HG02981 (cell line): Measurements from ENCODE around the gene ENTPD1.
A peak's percentile ranks its signal among the peaks of the same experiment; 100 is the strongest.
"Not testable (repeated sequence)": the region's sequence is repeated elsewhere in the genome, so short reads cannot be mapped to it uniquely, and the experiment has no call there.

Source experiments
- ATAC-seq: cut with Tn5 transposase; IDR thresholded peaks from one replicate; pipeline ENCODE4 v1.9.1; 2021; ENCODE audit warnings: mild to moderate bottlenecking, moderate library complexity; ENCODE audit not compliant: unreplicated experiment

Gene ENTPD1

GRCh38 chr10:95792874-95793285 is 36.9 kb downstream of the ENTPD1 start:
- no peak for ATAC-seq

DNA sequence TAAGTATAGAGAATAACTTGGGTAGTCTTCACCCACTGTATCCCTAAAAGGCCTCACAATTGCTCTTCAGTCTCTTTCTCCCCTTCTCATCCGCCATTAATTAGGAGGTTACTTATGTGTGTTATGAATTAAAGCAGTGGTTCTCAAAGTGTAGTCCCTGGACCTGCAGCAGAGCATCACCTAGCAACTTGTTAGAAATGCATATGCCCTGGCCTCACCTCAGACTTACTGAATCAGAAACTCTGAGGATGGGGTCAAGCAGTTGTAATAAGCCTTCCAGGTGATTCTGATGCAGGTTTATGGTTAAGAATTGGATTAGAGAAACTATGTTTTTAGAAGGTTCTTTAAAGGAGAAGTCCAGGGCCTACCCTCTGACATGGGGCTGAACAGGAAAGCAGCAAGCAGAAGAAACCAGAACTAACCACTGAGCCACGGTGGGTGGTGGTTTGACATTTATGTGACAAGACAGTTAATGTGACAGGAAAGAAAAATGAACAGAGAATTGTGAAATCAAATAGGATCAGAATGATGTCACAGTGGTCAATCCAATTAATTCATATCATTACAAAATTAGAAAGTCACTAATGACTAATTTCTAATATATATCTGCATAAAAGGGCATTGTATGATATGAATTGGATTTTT is 37.6 kb downstream of the ENTPD1 start:
- ATAC-seq, result peak; percentile 46

GRCh38 chr10:95794195-95794594 is 38.2 kb downstream of the ENTPD1 start:
- ATAC-seq, result no peak

GRCh38 chr10:95795602-95796001 is 39.6 kb downstream of the ENTPD1 start:
- ATAC-seq, result no peak

DNA sequence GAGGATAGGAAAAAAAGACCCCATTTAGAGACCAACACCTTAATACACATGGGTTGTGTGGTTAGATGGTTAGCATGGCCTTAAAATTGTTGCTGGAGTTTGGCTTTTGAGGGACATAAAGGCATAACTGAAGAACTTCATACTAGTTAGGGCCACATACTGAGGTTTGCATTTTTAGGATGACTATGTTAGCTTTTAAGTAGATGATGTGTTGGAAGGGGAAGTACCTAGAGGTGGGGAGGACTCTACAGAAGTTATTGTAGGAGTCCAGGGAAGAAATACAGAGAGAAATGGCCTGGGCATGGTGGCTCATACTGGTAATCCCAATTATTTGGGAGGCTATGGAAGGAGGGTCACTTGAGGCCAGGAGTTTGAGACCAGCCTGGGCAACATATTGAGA is 40.5 kb downstream of the ENTPD1 start:
- ATAC-seq, result no peak

DNA sequence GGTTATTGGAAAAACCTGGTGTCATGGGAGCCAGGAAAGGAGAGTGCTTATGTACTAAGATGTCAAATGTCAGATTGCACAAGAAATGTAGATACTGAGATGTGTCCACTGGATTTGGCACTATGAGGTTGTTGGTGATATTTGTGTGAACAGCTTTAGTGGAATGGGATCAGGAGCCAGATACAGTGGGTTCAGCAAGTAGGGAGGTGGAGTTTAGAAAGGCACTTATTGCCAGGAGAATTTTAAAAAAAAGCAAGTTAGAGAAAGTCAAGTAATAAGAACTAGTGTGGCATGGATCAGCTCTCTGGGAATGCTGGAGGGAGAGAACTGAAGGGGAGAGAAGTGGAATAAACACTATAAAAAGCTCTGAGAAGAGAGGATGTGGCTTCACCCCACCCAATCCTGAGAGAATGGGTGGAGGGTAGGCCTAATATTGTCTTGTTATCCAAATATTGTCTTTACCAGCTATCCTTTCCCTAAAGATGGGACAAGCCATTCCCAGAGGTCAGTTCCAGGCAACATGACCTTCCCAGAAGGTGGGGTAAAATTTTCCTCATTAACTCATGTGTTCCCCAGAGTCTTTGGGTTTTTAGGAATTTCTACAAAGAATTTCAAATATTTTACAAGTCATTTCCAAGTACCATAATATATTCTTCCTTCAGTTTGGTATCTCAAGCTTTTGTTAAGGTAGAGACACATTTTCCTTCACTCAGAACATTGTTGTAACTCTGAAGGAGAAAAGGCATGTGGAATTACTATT is 42.3 kb downstream of the ENTPD1 start:
- no peak for ATAC-seq

DNA sequence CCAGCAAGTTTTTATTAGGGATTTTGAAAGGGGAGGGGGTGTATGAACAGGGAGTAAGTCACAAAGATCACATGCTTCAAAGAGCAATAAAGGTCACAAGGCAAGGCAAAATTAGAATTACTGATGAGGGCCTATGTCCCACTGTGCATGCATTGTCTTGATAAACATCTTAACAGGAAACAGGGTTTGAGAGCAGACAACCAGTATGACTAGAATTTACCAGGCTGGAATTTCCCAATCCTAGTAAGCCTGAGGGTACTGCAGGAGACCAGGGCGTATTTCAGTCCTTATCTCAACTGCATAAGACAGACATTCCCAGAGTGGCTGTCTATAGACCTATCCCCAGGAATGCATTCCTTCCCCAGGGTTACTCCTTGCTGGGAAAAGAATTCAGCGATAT is 44.3 kb downstream of the ENTPD1 start:
- not testable (repeated sequence) for ATAC-seq

DNA sequence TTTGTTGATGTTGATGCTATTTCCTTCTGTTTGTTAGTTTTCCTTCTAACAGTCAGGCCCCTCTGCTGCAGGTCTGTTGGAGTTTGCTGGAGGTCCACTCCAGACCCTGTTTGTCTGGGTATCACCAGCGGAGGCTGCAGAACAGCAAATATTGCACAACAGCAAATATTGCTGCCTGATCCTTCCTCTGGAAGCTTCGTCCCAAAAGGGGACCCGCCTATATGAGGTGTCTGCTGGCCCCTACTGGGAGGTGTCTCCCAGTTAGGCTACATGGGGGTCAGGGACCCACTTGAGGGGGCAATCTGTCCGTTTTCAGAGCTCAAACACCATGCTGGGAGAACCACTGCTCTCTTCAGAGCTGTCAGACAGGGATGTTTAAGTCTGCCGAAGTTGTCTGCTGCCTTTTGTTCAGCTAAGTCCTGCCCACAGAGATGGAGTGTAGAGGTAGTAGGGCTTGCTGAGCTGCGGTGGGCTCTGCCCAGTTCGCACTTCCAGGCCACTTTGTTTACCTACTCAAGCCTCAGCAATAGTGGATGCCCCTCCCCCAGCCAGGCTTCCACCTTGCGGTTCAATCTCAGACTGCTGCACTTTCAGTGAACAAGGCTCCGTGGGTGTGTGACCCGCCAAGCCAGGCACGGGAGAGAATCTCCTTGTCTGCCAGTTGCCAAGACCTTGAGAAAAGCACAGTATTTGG is 50.9 kb downstream of the ENTPD1 start:
- not testable (repeated sequence) for ATAC-seq

DNA sequence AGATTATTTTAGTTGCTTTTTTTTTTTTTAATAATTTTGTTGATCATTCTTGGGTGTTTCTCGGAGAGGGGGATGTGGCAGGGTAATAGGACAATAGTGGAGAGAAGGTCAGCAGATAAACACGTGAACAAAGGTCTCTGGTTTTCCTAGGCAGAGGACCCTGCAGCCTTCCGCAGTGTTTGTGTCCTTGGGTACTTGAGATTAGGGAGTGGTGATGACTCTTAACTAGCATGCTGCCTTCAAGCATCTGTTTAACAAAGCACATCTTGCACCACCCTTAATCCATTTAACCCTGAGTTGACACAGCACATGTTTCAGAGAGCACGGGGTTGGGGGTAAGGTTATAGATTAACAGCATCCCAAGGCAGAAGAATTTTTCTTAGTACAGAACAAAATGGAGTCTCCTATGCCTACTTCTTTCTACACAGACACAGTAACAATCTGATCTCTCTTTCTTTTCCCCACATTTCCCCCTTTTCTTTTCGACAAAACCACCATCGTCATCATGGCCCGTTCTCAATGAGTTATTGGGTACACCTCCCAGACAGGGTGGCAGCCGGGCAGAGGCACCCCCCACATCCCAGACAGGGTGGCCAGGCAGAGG is 52.8 kb downstream of the ENTPD1 start:
- ATAC-seq, result not testable (repeated sequence)

- no peak for ATAC-seq
Observed at GRCh38 chr10:95809370-95810197, 53.6 kb downstream of the ENTPD1 start.

DNA sequence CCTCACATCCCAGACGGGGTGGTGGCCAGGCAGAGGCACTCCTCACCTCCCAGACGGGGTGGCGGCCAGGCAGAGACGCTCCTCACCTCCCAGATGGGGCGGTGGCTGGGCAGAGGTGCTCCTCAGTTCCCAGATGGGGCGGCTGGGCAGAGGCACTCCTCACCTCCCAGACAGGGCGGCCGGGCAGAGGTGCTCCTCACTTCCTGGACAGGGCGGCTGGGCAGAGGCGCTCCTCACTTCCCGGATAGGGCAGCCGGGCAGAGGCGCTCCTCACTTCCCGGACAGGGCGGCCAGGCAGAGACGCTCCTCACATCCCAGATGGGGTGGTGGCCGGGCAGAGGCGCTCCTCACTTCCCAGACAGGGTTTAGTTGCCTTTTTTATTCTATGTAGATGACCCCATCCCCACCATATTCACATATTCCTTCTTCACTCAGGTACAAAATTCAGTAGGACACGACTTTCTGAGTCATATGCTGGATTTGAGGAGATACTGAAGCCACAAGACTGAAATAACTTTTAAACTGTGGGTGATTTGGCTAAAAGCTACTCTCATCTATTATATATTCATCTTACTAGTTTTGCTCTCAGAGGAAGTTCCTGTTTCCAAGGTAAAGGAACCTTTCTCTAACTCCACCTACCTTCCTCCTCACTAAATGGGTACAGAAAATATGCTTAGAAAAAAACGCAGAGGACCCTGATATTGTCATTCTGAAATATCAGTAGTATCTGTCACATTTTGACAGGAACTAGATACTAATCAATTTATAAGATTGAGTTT is 54.4 kb downstream of the ENTPD1 start:
- no peak for ATAC-seq

GRCh38 chr10:95813054-95813685 is 57.2 kb downstream of the ENTPD1 start:
- ATAC-seq, result no peak

GRCh38 chr10:95814011-95814727 is 58.2 kb downstream of the ENTPD1 start:
- no peak for ATAC-seq

DNA sequence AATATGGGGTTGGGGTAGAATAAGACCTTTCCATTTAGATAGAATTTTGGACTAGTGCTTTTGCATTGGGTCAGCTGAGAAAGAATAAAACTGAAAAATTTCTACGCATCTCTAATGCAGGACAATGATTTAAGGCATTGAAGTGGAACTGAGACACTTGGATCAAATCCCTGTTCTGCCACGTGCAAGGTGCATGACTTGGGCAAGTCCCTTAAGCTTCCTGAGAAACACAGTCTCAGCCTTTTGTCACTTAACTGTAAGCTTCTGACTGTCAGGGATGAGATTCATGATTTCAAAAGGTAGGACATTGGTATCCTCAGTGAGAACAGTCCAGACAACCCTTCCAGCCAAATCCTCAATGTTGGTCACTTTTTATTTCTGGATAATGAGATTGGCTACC is 59.2 kb downstream of the ENTPD1 start:
- ATAC-seq, result no peak

- ATAC-seq, result no peak
Observed at GRCh38 chr10:95815701-95816240, 59.8 kb downstream of the ENTPD1 start.

GRCh38 chr10:95818010-95818409 is 62.0 kb downstream of the ENTPD1 start:
- ATAC-seq, result no peak

- ATAC-seq, result no peak
Observed at GRCh38 chr10:95818668-95819067, 62.7 kb downstream of the ENTPD1 start.

- no peak for ATAC-seq
Observed at GRCh38 chr10:95819620-95820329, 63.8 kb downstream of the ENTPD1 start.
